D721Med (cell line): ENCODE measurements around the gene RAPGEF6.
"Not testable (repeated sequence)": the region's sequence is repeated elsewhere in the genome, so short reads cannot be mapped to it uniquely, and the experiment has no call there.

ENCODE experiments used
- DNase-seq: peaks from one replicate; pipeline ENCODE4 v3.0.0; 2011; ENCODE audit warnings: low spot score; ENCODE audit not compliant: insufficient read length
- FAIRE-seq: peaks from 2 replicates; lab custom pipeline; 2011; peaks lifted over from hg19 to GRCh38; lab: Jason Lieb, UNC
- CTCF ChIP-seq: IDR thresholded peaks from 2 replicates; pipeline ENCODE4 v1.5.1; 2012; ENCODE audit warnings: mild to moderate bottlenecking, control low read depth; ENCODE audit not compliant: insufficient read depth; ENCODE audit errors: missing control alignments

RAPGEF6 gene

GRCh38 chr5:131382407-131383395 lies 252.3 kb downstream of the RAPGEF6 start:
- peak; percentile 44 for TF ChIP-seq CTCF
- FAIRE-seq, result no peak
- DNase-seq, result no peak

GRCh38 chr5:131381777-131382176 lies 253.3 kb downstream of the RAPGEF6 start:
- TF ChIP-seq CTCF, result no peak
- no peak for FAIRE-seq
- no peak for DNase-seq

GRCh38 chr5:131381021-131381420 lies 254.0 kb downstream of the RAPGEF6 start:
- TF ChIP-seq CTCF, result no peak
- DNase-seq (no peak), FAIRE-seq (no peak)

- not testable (repeated sequence) for DNase-seq, FAIRE-seq
Measured at GRCh38 chr5:131380238-131380637, 254.8 kb downstream of the RAPGEF6 start.

- TF ChIP-seq CTCF, result no peak
- FAIRE-seq (no peak), DNase-seq (no peak)
Measured at GRCh38 chr5:131379723-131380122, 255.3 kb downstream of the RAPGEF6 start.

GRCh38 chr5:131378721-131379541 lies 256.1 kb downstream of the RAPGEF6 start:
- FAIRE-seq (no peak), DNase-seq (no peak)
- no peak for TF ChIP-seq CTCF

- no peak for TF ChIP-seq CTCF
- FAIRE-seq, result no peak
- no peak for DNase-seq
Measured at GRCh38 chr5:131377785-131378325, 257.2 kb downstream of the RAPGEF6 start.
